B cell (primary cell): ENCODE measurements around the gene SCAMP1. TPM values are rescaled to one million over a fixed set of nuclear protein-coding genes. Genes with fewer than 3 reads are reported as not detected.

Source experiments
- ATAC-seq: fragments of 200-7000 bp; cut with Tn5 transposase; one replicate; pipeline ENCODE4 v1.10.0; 2021; ENCODE audit warnings: low read depth, mild to moderate bottlenecking, moderate number of reproducible peaks, moderate library complexity
- CTCF ChIA-PET: fragments of 350-600 bp; sonication (Branson Sonifier 250); formaldehyde crosslinking; loops from one replicate; lab custom pipeline; 2021; ENCODE audit warnings: antibody characterized with exemption, inconsistent platforms; lab: Charles Lee
- POLR2A ChIA-PET: fragments of 350-600 bp; sonication (Branson Sonifier 250); formaldehyde crosslinking; loops from one replicate; lab custom pipeline; 2021; ENCODE audit warnings: antibody characterized with exemption; lab: Charles Lee
- DNase-seq: peaks from one replicate; pipeline ENCODE4 v3.0.0; 2013
- H2AFZ ChIP-seq: 2 replicates; pipeline ENCODE4 v1.6.1; 2012; ENCODE audit warnings: mild to moderate bottlenecking, low read depth, low read length; ENCODE audit not compliant: insufficient read depth, poor library complexity, severe bottlenecking
- H3K27ac ChIP-seq, 2 donors: 1 replicate in 1 of 2; 2 replicates in 1 of 2; pipeline ENCODE4 v1.5.1; 2012 to 2013; ENCODE audit warnings: low read length in 2 of 2, mild to moderate bottlenecking in 2 of 2, moderate library complexity in 1 of 2
- H3K27me3 ChIP-seq, 4 experiments: fragments of 200-600 bp in 1 of 4; sonication (generic) in 1 of 4; replicated peaks in 1 of 4; 1 replicate in 2 of 4; 2 replicates in 2 of 4; pipeline versions ENCODE4 v1.6.1 to v1.7.0; 2013 to 2016; ENCODE audit warnings: low read length in 3 of 4, mild to moderate bottlenecking in 2 of 4, mixed read lengths in 1 of 4, moderate library complexity in 1 of 4; ENCODE audit not compliant: insufficient read depth in 4 of 4, control insufficient read depth in 3 of 4; ENCODE audit errors: control extremely low read depth in 1 of 4
- H3K36me3 ChIP-seq, 2 experiments: replicated peaks in 1 of 2; 1 replicate in 1 of 2; 2 replicates in 1 of 2; pipeline versions ENCODE4 v1.6.1 to v1.7.1; 2013; ENCODE audit warnings: low read length in 1 of 2; ENCODE audit not compliant: insufficient read depth in 2 of 2, control insufficient read depth in 1 of 2; ENCODE audit errors: control extremely low read depth in 1 of 2, extremely low read depth in 1 of 2
- H3K4me1 ChIP-seq, 2 donors: fragments of 200-600 bp in 1 of 2; sonication (generic) in 1 of 2; 1 replicate in 1 of 2; 2 replicates in 1 of 2; pipeline versions ENCODE4 v1.5.1 to v1.6.1; 2013 to 2017; ENCODE audit warnings: low read length in 2 of 2; ENCODE audit not compliant: control insufficient read depth in 2 of 2, insufficient read depth in 2 of 2
- H3K4me2 ChIP-seq: replicated peaks from 2 replicates; pipeline ENCODE3; 2012; ENCODE audit warnings: mild to moderate bottlenecking, low read depth, low read length; ENCODE audit not compliant: poor library complexity, severe bottlenecking
- H3K4me3 ChIP-seq, 5 experiments: fragments of 200-600 bp in 1 of 5; sonication (generic) in 1 of 5; 1 replicate in 3 of 5; 2 replicates in 2 of 5; pipeline versions ENCODE4 v1.5.1 to v1.7.0; 2011 to 2016; ENCODE audit warnings: low read length in 4 of 5, mild to moderate bottlenecking in 4 of 5, low read depth in 2 of 5, control low read depth in 1 of 5, moderate library complexity in 1 of 5; ENCODE audit not compliant: insufficient read depth in 1 of 5; ENCODE audit errors: control extremely low read depth in 1 of 5, extremely low read depth in 1 of 5
- H3K79me2 ChIP-seq: fragments of 200-600 bp; sonication (generic); one replicate; pipeline ENCODE4 v1.6.0; 2016; ENCODE audit warnings: low read length; ENCODE audit not compliant: control insufficient read depth, insufficient read depth
- H3K9ac ChIP-seq: fragments of 200-600 bp; sonication (generic); 2 replicates; pipeline ENCODE4 v1.6.1; 2017; ENCODE audit warnings: mild to moderate bottlenecking, low read length, moderate library complexity
- H3K9me3 ChIP-seq, 3 donors: one replicate each; pipeline versions ENCODE4 v1.6.1 to v1.7.1; 2013; ENCODE audit warnings: low read length in 2 of 3; ENCODE audit not compliant: control insufficient read depth in 2 of 3, insufficient read depth in 1 of 3; ENCODE audit errors: control extremely low read depth in 1 of 3
- H4K20me1 ChIP-seq: 2 replicates; pipeline ENCODE4 v1.6.0; 2012; ENCODE audit warnings: mild to moderate bottlenecking, low read length; ENCODE audit not compliant: insufficient read depth, control insufficient read depth, poor library complexity, severe bottlenecking
- H3K27ac Mint-ChIP-seq: one replicate; pipeline ENCODE4 v1.8.0; 2021; ENCODE audit warnings: mixed read lengths
- H3K27me3 Mint-ChIP-seq: one replicate; pipeline ENCODE4 v1.8.0; 2021; ENCODE audit warnings: mixed read lengths
- H3K4me1 Mint-ChIP-seq: one replicate; pipeline ENCODE4 v1.8.0; 2021; ENCODE audit warnings: mixed read lengths
- H3K4me3 Mint-ChIP-seq: one replicate; pipeline ENCODE4 v1.8.0; 2021; ENCODE audit warnings: mixed read lengths
- H3K9me3 Mint-ChIP-seq: one replicate; pipeline ENCODE4 v1.8.0; 2022; ENCODE audit warnings: mixed read lengths; ENCODE audit not compliant: insufficient read depth
- EZH2 ChIP-seq: IDR thresholded peaks from 2 replicates; pipeline ENCODE4 v1.6.1; 2012; ENCODE audit warnings: borderline replicate concordance, low read depth, mild to moderate bottlenecking, moderate library complexity, low read length; ENCODE audit not compliant: insufficient read depth, poor library complexity, severe bottlenecking
- WGBS: methylation state at CpG from one replicate; pipeline ENCODE4 v1.1.5; 2013; ENCODE audit warnings: missing lambda C conversion rate; ENCODE audit not compliant: insufficient coverage; 5-methylcytosine and 5-hydroxymethylcytosine counted together
- intact Hi-C: fragments of 100-400 bp; cut with micrococcal nuclease; formaldehyde crosslinking; loops from one replicate; pipeline ENCODE4 v1.10.0; 2022
- polyA plus RNA-seq: library from polyadenylated mRNA; depleted of rRNA; stranded (reverse); fragments of >200 nt; gene quantifications from 2 replicates; pipeline ENCODE4 v1.2.3, GENCODE V29; 2012
- total RNA-seq, 2 donors: library from RNA; stranded (reverse); fragments of 120-200 nt in 1 of 2; gene quantifications; 1 replicate in 1 of 2; 2 replicates in 1 of 2; pipeline versions ENCODE4 v1.2.3 to v1.2.4, GENCODE V29; 2013 to 2022
- TF ChIP-seq, protein P1 (sequence below): fragments of 200-600 bp; IDR thresholded peaks from one replicate; pipeline ENCODE4 v1.8.0; 2022; ENCODE audit warnings: antibody characterized with exemption, mild to moderate bottlenecking

Gene SCAMP1
- total and polyA plus RNA-seq, 2 donors (not counting 1 experiment from before 2014, with no cell fraction given): 3.8 to 25.4 TPM

DNA sequence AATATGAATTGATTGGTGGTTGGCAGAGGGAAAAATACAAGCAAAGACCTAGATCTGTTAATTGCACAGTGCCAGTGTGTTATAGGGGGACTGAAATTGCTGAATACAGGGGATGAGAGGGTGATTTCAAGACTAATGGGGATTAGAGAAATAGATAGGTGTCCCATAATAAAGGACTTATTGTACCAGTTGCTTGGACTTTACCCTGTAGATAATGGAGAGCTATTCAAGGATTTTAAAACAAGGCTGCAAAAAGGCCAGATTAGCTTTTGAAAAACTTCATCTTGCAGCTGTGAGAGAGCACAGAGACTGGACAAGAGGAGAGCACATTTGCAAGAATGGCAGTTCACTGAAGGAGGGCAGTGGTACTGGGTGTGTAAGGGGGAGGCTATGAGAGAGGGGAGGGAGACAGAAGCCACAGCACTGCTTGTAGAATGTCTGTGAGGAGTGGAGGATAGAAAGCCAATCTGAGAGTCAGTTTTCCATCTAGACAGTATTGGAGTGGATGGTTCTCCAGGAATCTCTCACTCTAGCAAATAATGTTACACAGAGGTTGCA is 28.8 kb upstream of the SCAMP1 start:
- ChIA-PET CTCF (no interaction called here), POLR2A (no interaction called here)
- Histone ChIP-seq H3K9ac (no peak overlapping the region), H3K36me3 (no peaks in the 10 kb centered on the region), H3K9me3 (no peaks in the 10 kb centered on the region), H3K27me3 (no peaks in the 10 kb centered on the region), H3K27ac (no peak overlapping the region), H2AFZ (no peak overlapping the region), H3K4me2 (no peak overlapping the region), H3K4me1 (no peaks in the 10 kb centered on the region), H3K4me3 (no peak overlapping the region), H4K20me1 (no peaks in the 10 kb centered on the region), H3K79me2 (no peaks in the 10 kb centered on the region)
- H3K4me1 Mint-ChIP-seq: no peaks in the 10 kb centered on the region
- no peak overlapping the region for H3K4me3 Mint-ChIP-seq
- ATAC-seq (no peak), DNase-seq (no peak)
- TF ChIP-seq, protein P1, sequence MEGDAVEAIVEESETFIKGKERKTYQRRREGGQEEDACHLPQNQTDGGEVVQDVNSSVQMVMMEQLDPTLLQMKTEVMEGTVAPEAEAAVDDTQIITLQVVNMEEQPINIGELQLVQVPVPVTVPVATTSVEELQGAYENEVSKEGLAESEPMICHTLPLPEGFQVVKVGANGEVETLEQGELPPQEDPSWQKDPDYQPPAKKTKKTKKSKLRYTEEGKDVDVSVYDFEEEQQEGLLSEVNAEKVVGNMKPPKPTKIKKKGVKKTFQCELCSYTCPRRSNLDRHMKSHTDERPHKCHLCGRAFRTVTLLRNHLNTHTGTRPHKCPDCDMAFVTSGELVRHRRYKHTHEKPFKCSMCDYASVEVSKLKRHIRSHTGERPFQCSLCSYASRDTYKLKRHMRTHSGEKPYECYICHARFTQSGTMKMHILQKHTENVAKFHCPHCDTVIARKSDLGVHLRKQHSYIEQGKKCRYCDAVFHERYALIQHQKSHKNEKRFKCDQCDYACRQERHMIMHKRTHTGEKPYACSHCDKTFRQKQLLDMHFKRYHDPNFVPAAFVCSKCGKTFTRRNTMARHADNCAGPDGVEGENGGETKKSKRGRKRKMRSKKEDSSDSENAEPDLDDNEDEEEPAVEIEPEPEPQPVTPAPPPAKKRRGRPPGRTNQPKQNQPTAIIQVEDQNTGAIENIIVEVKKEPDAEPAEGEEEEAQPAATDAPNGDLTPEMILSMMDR: no peak
- TF ChIP-seq EZH2: no peak
- intact Hi-C loops: no loop called here
- H3K27ac Mint-ChIP-seq: no peak overlapping the region
- no peaks in the 10 kb centered on the region for H3K9me3 Mint-ChIP-seq
- peaks cover 17% of the 10 kb centered on the region for H3K27me3 Mint-ChIP-seq

DNA sequence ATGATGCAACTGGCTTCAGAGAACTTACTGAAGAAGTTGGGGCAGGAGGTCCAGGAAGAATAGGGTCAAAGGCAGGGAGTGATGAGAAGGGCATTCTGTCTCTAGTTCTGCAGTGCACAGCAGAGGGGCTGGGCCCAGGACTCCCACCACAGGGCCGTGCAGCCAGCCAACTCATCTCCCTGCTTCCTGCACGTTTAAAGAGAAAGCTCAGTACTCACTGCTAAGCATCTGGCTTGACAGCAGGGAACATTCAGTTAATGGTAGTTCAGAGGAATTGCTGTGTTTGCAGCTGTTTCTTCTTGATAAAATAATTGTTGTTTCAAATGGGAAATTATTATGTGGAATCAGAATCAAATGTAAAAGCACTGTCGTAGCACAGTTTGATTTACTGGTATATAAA is 25.6 kb upstream of the SCAMP1 start:
- Mint-ChIP-seq H3K9me3 (peaks cover 10% of the 10 kb centered on the region), H3K4me1 (no peaks in the 10 kb centered on the region), H3K27ac (no peak overlapping the region), H3K27me3 (peaks cover 14% of the 10 kb centered on the region), H3K4me3 (no peak overlapping the region)
- ATAC-seq (no peak), DNase-seq (no peak)
- intact Hi-C loops: no loop called here
- H3K27me3 ChIP-seq: no peaks in the 10 kb centered on the region
- H3K4me2 ChIP-seq: no peak overlapping the region
- no peak overlapping the region for H3K27ac ChIP-seq
- H3K79me2 ChIP-seq: no peaks in the 10 kb centered on the region
- no peaks in the 10 kb centered on the region for H3K4me1 ChIP-seq
- no peak overlapping the region for H3K4me3 ChIP-seq
- no peaks in the 10 kb centered on the region for H3K36me3 ChIP-seq
- H4K20me1 ChIP-seq: no peaks in the 10 kb centered on the region
- no peak overlapping the region for H2AFZ ChIP-seq
- ChIA-PET CTCF (no interaction called here), POLR2A (no interaction called here)
- peaks cover 0 to 12% (median 6%) of the 10 kb centered on the region in 3 donors for H3K9me3 ChIP-seq
- 79% methylated on average over 2 of the region's 3 CpGs for WGBS
- H3K9ac ChIP-seq: no peak overlapping the region
- TF ChIP-seq EZH2: no peak
- TF ChIP-seq, protein P1: no peak
